ENCODE data around the gene SUGP1. TPM values are rescaled to one million over a fixed set of nuclear protein-coding genes. Genes with fewer than 3 reads are reported as not detected.

The SUGP1 gene
- polyA plus RNA-seq, 1 donor (not counting 4 experiments of a cell fraction or from before 2014, with no cell fraction given), result 28.6 TPM

DNA sequence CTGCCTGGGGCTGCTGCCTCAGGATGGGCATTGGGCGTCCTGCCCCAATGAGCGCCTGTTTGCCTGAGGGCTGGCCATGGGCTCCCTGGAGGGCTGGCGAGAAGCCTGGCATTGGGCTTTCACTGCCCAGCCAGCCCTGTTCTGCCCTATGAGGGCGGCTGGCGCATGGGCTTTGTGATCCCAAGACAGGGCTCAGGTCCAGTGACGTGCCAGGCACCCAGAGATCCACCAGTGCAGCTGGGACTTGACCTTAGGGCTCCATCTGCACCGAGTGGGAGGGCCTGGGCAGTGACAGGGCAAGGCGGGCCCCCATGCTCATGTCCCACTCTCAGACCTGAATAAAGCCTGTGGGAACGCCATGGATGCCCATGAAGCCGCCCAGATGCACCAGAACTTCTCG is 34.6 kb upstream of the SUGP1 start:
- Histone ChIP-seq H3K27me3 (ENCODE audit: control insufficient read depth, extremely low read depth, insufficient read depth, low read length) (no peaks in the 10 kb centered on the region), H3K36me3 (ENCODE audit: control insufficient read depth in 2 of 2, extremely low read depth in 1 of 2, insufficient read depth in 2 of 2, low read length in 2 of 2) (peaks cover 13 to 28% of the 10 kb centered on the region in 2 experiments), H2AFZ (ENCODE audit: control insufficient read depth, low read length) (no peak overlapping the region), H3K4me2 (ENCODE audit: control insufficient read depth, extremely low read depth, insufficient read depth, low read depth, low read length) (no peak overlapping the region), H3K27ac (ENCODE audit: control insufficient read depth, insufficient read depth, low read length) (no peak overlapping the region), H3K9ac (ENCODE audit: control insufficient read depth, extremely low read depth, insufficient read depth, low read length) (no peak overlapping the region), H3K4me1 (ENCODE audit: control insufficient read depth, extremely low read depth, insufficient read depth, low read length) (no peaks in the 10 kb centered on the region), H4K20me1 (ENCODE audit: control insufficient read depth, extremely low read depth, insufficient read depth, low read length) (no peaks in the 10 kb centered on the region), H3K9me1 (ENCODE audit: control insufficient read depth, extremely low read depth, insufficient read depth, low read length) (no peaks in the 10 kb centered on the region), H3K4me3 (ENCODE audit: control insufficient read depth in 2 of 3, extremely low read depth in 1 of 3, insufficient read depth in 2 of 3, low read depth in 1 of 3, low read length in 3 of 3) (no peak overlapping the region), H3K79me2 (ENCODE audit: control insufficient read depth, insufficient read depth, low read length) (no peaks in the 10 kb centered on the region), H3K9me3 (ENCODE audit: control insufficient read depth, low read depth, low read length) (no peaks in the 10 kb centered on the region)
- DNase-seq (ENCODE audit: low read depth, low spot score) (no peak), FAIRE-seq (no peak)
- TF ChIP-seq EZH2 (IDR thresholded peaks at IDR 0.05; ENCODE audit: low read length), result no peak
- TF ChIP-seq, protein P1, sequence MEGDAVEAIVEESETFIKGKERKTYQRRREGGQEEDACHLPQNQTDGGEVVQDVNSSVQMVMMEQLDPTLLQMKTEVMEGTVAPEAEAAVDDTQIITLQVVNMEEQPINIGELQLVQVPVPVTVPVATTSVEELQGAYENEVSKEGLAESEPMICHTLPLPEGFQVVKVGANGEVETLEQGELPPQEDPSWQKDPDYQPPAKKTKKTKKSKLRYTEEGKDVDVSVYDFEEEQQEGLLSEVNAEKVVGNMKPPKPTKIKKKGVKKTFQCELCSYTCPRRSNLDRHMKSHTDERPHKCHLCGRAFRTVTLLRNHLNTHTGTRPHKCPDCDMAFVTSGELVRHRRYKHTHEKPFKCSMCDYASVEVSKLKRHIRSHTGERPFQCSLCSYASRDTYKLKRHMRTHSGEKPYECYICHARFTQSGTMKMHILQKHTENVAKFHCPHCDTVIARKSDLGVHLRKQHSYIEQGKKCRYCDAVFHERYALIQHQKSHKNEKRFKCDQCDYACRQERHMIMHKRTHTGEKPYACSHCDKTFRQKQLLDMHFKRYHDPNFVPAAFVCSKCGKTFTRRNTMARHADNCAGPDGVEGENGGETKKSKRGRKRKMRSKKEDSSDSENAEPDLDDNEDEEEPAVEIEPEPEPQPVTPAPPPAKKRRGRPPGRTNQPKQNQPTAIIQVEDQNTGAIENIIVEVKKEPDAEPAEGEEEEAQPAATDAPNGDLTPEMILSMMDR (optimal IDR thresholded peaks at IDR 0.05 in 1 of 3, IDR thresholded peaks at IDR 0.05 in 1 of 3, conservative IDR thresholded peaks at IDR 0.05 in 1 of 3; ENCODE audit: extremely low read depth in 1 of 3, insufficient read depth in 2 of 3, low read length in 3 of 3), result no peak
- dilution Hi-C loops (cut with MboI; ENCODE audit: extremely low pct_ligation_motif_present, low sequenced_read_pairs), result no loop called here

DNA sequence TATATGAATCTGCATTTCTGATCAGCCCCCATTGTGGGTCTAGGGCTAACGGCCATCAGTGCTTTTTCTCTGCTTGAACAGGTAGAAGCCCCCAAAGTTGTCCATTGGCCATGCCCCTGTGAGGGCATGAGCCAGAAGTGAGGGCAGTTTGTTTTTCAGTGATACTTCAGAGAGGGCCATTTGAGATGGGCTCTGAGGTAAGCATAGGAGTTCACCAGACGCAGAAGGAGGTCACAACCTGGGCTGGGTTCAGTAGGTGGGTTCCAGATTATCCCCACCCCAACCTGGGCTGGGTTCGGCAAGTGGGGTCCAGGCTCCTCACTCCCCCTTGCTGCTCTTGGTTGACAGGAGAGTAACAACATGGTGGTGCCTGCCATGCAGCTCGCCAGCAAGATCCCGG is 33.7 kb upstream of the SUGP1 start:
- Histone ChIP-seq H3K9me1 (ENCODE audit: control insufficient read depth, extremely low read depth, insufficient read depth, low read length) (no peaks in the 10 kb centered on the region), H3K27ac (ENCODE audit: control insufficient read depth, insufficient read depth, low read length) (no peak overlapping the region), H3K36me3 (ENCODE audit: control insufficient read depth in 2 of 2, extremely low read depth in 1 of 2, insufficient read depth in 2 of 2, low read length in 2 of 2) (peaks cover 20 to 32% of the 10 kb centered on the region in 2 experiments), H3K9ac (ENCODE audit: control insufficient read depth, extremely low read depth, insufficient read depth, low read length) (no peak overlapping the region), H3K4me1 (ENCODE audit: control insufficient read depth, extremely low read depth, insufficient read depth, low read length) (no peaks in the 10 kb centered on the region), H3K79me2 (ENCODE audit: control insufficient read depth, insufficient read depth, low read length) (no peaks in the 10 kb centered on the region), H3K4me2 (ENCODE audit: control insufficient read depth, extremely low read depth, insufficient read depth, low read depth, low read length) (no peak overlapping the region), H3K27me3 (ENCODE audit: control insufficient read depth, extremely low read depth, insufficient read depth, low read length) (no peaks in the 10 kb centered on the region), H4K20me1 (ENCODE audit: control insufficient read depth, extremely low read depth, insufficient read depth, low read length) (no peaks in the 10 kb centered on the region), H2AFZ (ENCODE audit: control insufficient read depth, low read length) (no peak overlapping the region), H3K9me3 (ENCODE audit: control insufficient read depth, low read depth, low read length) (no peaks in the 10 kb centered on the region), H3K4me3 (ENCODE audit: control insufficient read depth in 2 of 3, extremely low read depth in 1 of 3, insufficient read depth in 2 of 3, low read depth in 1 of 3, low read length in 3 of 3) (no peak overlapping the region)
- dilution Hi-C loops (cut with MboI; ENCODE audit: extremely low pct_ligation_motif_present, low sequenced_read_pairs), result no loop called here
- FAIRE-seq, result no peak
- DNase-seq (ENCODE audit: low read depth, low spot score), result no peak
- TF ChIP-seq, protein P1 (optimal IDR thresholded peaks at IDR 0.05 in 1 of 3, IDR thresholded peaks at IDR 0.05 in 1 of 3, conservative IDR thresholded peaks at IDR 0.05 in 1 of 3; ENCODE audit: extremely low read depth in 1 of 3, insufficient read depth in 2 of 3, low read length in 3 of 3), result no peak
- no peak for TF ChIP-seq EZH2 (IDR thresholded peaks at IDR 0.05; ENCODE audit: low read length)
